Measurements from ENCODE around the gene FAF2.

- TF ChIP-seq, protein P1, sequence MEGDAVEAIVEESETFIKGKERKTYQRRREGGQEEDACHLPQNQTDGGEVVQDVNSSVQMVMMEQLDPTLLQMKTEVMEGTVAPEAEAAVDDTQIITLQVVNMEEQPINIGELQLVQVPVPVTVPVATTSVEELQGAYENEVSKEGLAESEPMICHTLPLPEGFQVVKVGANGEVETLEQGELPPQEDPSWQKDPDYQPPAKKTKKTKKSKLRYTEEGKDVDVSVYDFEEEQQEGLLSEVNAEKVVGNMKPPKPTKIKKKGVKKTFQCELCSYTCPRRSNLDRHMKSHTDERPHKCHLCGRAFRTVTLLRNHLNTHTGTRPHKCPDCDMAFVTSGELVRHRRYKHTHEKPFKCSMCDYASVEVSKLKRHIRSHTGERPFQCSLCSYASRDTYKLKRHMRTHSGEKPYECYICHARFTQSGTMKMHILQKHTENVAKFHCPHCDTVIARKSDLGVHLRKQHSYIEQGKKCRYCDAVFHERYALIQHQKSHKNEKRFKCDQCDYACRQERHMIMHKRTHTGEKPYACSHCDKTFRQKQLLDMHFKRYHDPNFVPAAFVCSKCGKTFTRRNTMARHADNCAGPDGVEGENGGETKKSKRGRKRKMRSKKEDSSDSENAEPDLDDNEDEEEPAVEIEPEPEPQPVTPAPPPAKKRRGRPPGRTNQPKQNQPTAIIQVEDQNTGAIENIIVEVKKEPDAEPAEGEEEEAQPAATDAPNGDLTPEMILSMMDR (IDR thresholded peaks at IDR 0.05; ENCODE audit: low read depth, low read length) = no peak
- TF ChIP-seq POLR2A (IDR thresholded peaks at IDR 0.05; ENCODE audit: extremely low read depth, insufficient read length) = no peak
- no peak for TF ChIP-seq MAX (IDR thresholded peaks at IDR 0.05; ENCODE audit: low read depth, low read length)
- no peak for TF ChIP-seq MYC (IDR thresholded peaks at IDR 0.05; ENCODE audit: low read depth, low read length)
Observed at GRCh38 chr5:176401281-176402205, 46.6 kb upstream of the FAF2 start.
